Smooth muscle cell (in vitro differentiated cells): ENCODE results near the gene COPG2. TPM values are rescaled to one million over a fixed set of nuclear protein-coding genes. Genes with fewer than 3 reads are reported as not detected.
A peak's percentile ranks its signal among the peaks of the same experiment; 100 is the strongest.

Experiments
- DNase-seq: peaks from one replicate; lab custom pipeline; 2025; ENCODE audit not compliant: unreplicated experiment; lab: John Stamatoyannopoulos, UW
- H2AFZ ChIP-seq: fragments of 200-600 bp; sonication (generic); 2 replicates; pipeline ENCODE4 v1.6.0; 2016; ENCODE audit warnings: antibody characterized with exemption, low read depth, mild to moderate bottlenecking
- H3F3A ChIP-seq: fragments of 200-600 bp; sonication (generic); 2 replicates; pipeline ENCODE4 v1.6.0; 2017; ENCODE audit warnings: antibody characterized with exemption, low read depth
- H3K27ac ChIP-seq: fragments of 200-600 bp; sonication (generic); 2 replicates; pipeline ENCODE4 v1.5.1; 2016; ENCODE audit warnings: low read depth, mild to moderate bottlenecking
- H3K27me3 ChIP-seq: fragments of 200-600 bp; sonication (generic); 2 replicates; pipeline ENCODE4 v1.6.1; 2016; ENCODE audit warnings: low read depth, mild to moderate bottlenecking
- H3K36me3 ChIP-seq: fragments of 200-600 bp; sonication (generic); 2 replicates; pipeline ENCODE4 v1.5.1; 2016; ENCODE audit warnings: low read depth
- H3K4me1 ChIP-seq: fragments of 200-600 bp; sonication (generic); 2 replicates; pipeline ENCODE4 v1.5.1; 2016; ENCODE audit warnings: low read depth
- H3K4me2 ChIP-seq: fragments of 200-600 bp; sonication (generic); 2 replicates; pipeline ENCODE4 v1.6.0; 2016; ENCODE audit warnings: mild to moderate bottlenecking
- H3K4me3 ChIP-seq: fragments of 200-600 bp; sonication (generic); 2 replicates; pipeline ENCODE4 v1.5.1; 2016; ENCODE audit warnings: mild to moderate bottlenecking
- H3K79me2 ChIP-seq: fragments of 200-600 bp; sonication (generic); 2 replicates; pipeline ENCODE4 v1.6.0; 2016; ENCODE audit warnings: low read depth, mild to moderate bottlenecking
- H3K9ac ChIP-seq: fragments of 200-600 bp; sonication (generic); 2 replicates; pipeline ENCODE4 v1.6.0; 2016; ENCODE audit warnings: low read depth
- H3K9me3 ChIP-seq: fragments of 200-600 bp; sonication (generic); replicated peaks from 2 replicates; pipeline ENCODE4 v1.5.1; 2016; ENCODE audit warnings: low read depth
- H4K20me1 ChIP-seq: fragments of 200-600 bp; sonication (generic); 2 replicates; pipeline ENCODE4 v1.6.0; 2016; ENCODE audit warnings: low read depth
- CTCF ChIP-seq: fragments of 200-600 bp; sonication (generic); IDR thresholded peaks from 2 replicates; pipeline ENCODE4 v1.5.1; 2017; ENCODE audit warnings: borderline replicate concordance, mild to moderate bottlenecking, antibody characterized with exemption; ENCODE audit not compliant: insufficient read depth, poor library complexity, severe bottlenecking
- WGBS: methylation state at CpG from one replicate; pipeline ENCODE4 v1.1.7; 2016; ENCODE audit warnings: low lambda C conversion rate; 5-methylcytosine and 5-hydroxymethylcytosine counted together
- polyA plus RNA-seq: library from polyadenylated mRNA; unstranded; fragments of >200 nt; fragmentation: Nextera tagmentation; extraction: Ambion mirVana; gene quantifications from 2 replicates; pipeline ENCODE4 v1.2.1, GENCODE V29; 2016
- total RNA-seq: library from RNA; depleted of rRNA; stranded (reverse); fragments of >200 nt; gene quantifications from 2 replicates; pipeline ENCODE4 v1.2.3, GENCODE V29; 2014

COPG2 gene
- total and polyA plus RNA-seq, 2 experiments from 2014 or later: 5.6 to 39.8 TPM

DNA sequence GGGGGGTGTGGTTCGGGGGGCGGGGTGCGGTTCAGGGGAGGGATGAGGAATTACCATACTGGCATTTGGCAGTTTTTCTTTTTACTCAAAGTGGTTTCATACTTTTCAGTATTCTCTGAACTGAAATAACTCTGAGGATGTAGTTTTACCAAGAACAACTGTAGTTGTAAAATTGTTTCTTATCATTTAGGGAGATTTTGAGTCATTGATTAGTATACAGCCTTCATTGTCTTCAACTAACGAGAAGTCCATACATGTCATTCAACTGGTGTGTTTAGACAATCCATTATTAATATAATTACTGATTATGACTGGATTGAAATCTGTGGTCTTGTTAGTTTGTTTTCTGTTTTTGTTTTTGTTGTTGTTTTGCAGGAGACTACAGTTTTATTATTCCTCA is 40.8 kb downstream of the COPG2 start:
- TF ChIP-seq CTCF: no peak

DNA sequence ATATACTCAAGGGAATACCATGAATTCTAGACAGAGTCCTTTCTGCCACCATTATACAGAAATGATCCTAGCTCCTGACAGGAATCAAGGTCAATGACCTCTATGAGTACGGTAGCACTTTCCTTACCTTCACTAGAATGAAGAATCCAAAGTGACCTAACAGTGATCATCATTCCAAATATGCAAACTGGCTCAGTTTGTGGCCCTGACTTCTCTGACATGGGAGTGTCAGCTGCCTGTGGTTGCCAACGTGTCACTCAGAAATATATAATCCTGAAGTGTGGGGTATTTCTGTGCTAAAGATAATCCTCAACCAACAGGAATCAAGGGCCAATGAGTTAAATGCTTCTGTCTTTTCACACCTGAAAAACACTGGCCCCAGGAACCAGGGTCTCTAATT is 45.7 kb downstream of the COPG2 start:
- H3K4me1 ChIP-seq: no peaks in the 10 kb centered on the region
- no peak for TF ChIP-seq CTCF
- H3K4me2 ChIP-seq: no peak overlapping the region
- no peaks in the 10 kb centered on the region for H3K27me3 ChIP-seq
- 78% methylated on average over 2 of the region's 2 CpGs for WGBS
- no peak overlapping the region for H3K4me3 ChIP-seq
- H3K9me3 ChIP-seq: peaks cover 11% of the 10 kb centered on the region
- no peak for DNase-seq
- H3K9ac ChIP-seq: no peak overlapping the region
- H3K36me3 ChIP-seq: peaks cover 9% of the 10 kb centered on the region
- no peaks in the 10 kb centered on the region for H3F3A ChIP-seq
- no peaks in the 10 kb centered on the region for H3K79me2 ChIP-seq
- peak overlapping the region; percentile 31 for H3K27ac ChIP-seq
- H4K20me1 ChIP-seq: no peaks in the 10 kb centered on the region
- H2AFZ ChIP-seq: no peak overlapping the region

More for the DNA sequence above, 40.8 kb downstream of the COPG2 start:
- WGBS: 90% methylated on average over 4 of the region's 4 CpGs
- Histone ChIP-seq H3K27ac (no peak overlapping the region), H3K79me2 (no peaks in the 10 kb centered on the region), H3K4me3 (no peak overlapping the region), H3F3A (no peaks in the 10 kb centered on the region), H3K4me2 (no peak overlapping the region), H3K4me1 (no peaks in the 10 kb centered on the region), H3K9me3 (no peaks in the 10 kb centered on the region), H3K27me3 (no peaks in the 10 kb centered on the region), H3K9ac (no peak overlapping the region), H3K36me3 (peaks cover 7% of the 10 kb centered on the region), H4K20me1 (no peaks in the 10 kb centered on the region), H2AFZ (no peak overlapping the region)
- DNase-seq: no peak

GRCh38 chr7:130615583-130615982 is 53.0 kb downstream of the COPG2 start:
- Histone ChIP-seq H3K9ac (no peak overlapping the region), H4K20me1 (no peaks in the 10 kb centered on the region), H3K27ac (no peak overlapping the region), H3K36me3 (peaks cover 13% of the 10 kb centered on the region), H3K4me1 (no peaks in the 10 kb centered on the region), H3K4me3 (no peak overlapping the region), H3K27me3 (no peaks in the 10 kb centered on the region), H3K79me2 (no peaks in the 10 kb centered on the region), H2AFZ (no peak overlapping the region), H3K9me3 (peaks cover 11% of the 10 kb centered on the region), H3K4me2 (no peak overlapping the region), H3F3A (no peaks in the 10 kb centered on the region)
- DNase-seq: no peak
- no peak for TF ChIP-seq CTCF
- WGBS: 98% methylated on average over 2 of the region's 2 CpGs

- H3K36me3 ChIP-seq: peaks cover 20% of the 10 kb centered on the region
- no peaks in the 10 kb centered on the region for H3K79me2 ChIP-seq
- WGBS: 100% methylated on average over 1 of the region's 1 CpG
- peaks cover 11% of the 10 kb centered on the region for H3K9me3 ChIP-seq
- H3K27ac ChIP-seq: no peak overlapping the region
- H3K9ac ChIP-seq: no peak overlapping the region
- H3K4me2 ChIP-seq: no peak overlapping the region
- no peak for TF ChIP-seq CTCF
- H2AFZ ChIP-seq: no peak overlapping the region
- H3F3A ChIP-seq: no peaks in the 10 kb centered on the region
- H3K4me1 ChIP-seq: no peaks in the 10 kb centered on the region
- H3K4me3 ChIP-seq: no peak overlapping the region
- no peak for DNase-seq
- no peaks in the 10 kb centered on the region for H3K27me3 ChIP-seq
- no peaks in the 10 kb centered on the region for H4K20me1 ChIP-seq
These were observed 54.1 kb downstream of the COPG2 start for GRCh38 chr7:130614449-130614848.
